PC-3 (cell line): ENCODE measurements around the gene EXOC1L.

ENCODE experiments used
- CTCF ChIP-seq: fragments of 300-600 bp; sonication (generic); conservative IDR thresholded peaks from 2 replicates; pipeline ENCODE4 v1.5.1; 2017; ENCODE audit warnings: antibody characterized with exemption, low read depth, mild to moderate bottlenecking, low read length
- EZH2 ChIP-seq: fragments of 300-600 bp; sonication (generic); IDR thresholded peaks from one replicate; pipeline ENCODE4 v1.6.1; 2017; ENCODE audit warnings: antibody characterized with exemption, mild to moderate bottlenecking, low read length; ENCODE audit not compliant: unreplicated experiment

- TF ChIP-seq EZH2 (no peak), CTCF (no peak)
Measured at GRCh38 chr4:55784747-55785146, 34.8 kb upstream of the EXOC1L start.
